Activated naive CD8-positive, alpha-beta T cell treated with anti-CD3 and anti-CD28 coated beads, Interleukin-2, amount 50 U/mL, for 16 hours (primary cell): ENCODE measurements around the gene BANF2.
"Not testable (repeated sequence)": the region's sequence is repeated elsewhere in the genome, so short reads cannot be mapped to it uniquely, and the experiment has no call there.

Source experiments
- DNase-seq: peaks from one replicate; pipeline ENCODE4 v3.0.0-alpha.2; 2020; ENCODE audit warnings: low read depth, low spot score

BANF2 gene

DNA sequence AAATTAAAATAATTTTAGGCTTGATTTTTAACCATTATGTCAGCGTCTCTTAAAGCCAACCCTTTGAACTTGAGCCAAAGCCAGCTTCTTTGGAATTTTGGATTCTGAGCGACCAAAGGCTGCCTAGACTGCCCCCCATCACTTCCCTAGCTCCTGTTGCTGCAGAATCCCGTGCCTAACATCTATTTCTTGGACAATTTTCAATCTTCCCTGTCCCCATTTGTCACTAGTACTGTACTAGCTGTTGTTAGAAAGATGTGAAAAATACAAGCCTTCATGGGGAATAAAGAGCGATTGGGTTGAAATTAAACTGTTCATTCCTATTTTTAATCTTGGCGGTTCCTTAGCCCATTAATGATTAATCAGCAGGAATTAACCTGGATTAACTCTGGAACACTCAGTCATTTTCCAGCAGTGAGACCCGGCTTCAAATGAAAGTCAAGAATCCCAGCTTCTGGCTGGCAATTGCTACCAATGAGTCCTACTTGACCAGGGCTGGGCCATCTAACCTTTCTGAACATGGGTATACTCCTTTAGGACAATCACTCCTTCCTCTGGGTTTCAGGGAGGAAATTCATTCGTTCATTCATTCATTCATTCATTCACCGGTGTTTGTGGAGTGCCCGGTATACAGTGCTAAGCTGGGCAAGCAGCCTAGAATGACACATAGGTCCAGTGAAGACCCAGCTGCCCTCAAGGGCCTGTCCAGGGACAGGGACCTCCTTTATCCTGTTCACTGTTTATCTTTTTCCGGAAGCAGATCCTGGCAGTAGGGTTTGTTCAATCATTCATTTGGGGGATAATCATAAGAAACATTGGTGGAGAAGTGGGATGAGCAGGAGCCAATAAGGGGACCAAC lies 16.3 kb upstream of the BANF2 start:
- no peak for DNase-seq

GRCh38 chr20:17684077-17684888 lies 15.5 kb upstream of the BANF2 start:
- DNase-seq, result no peak

DNA sequence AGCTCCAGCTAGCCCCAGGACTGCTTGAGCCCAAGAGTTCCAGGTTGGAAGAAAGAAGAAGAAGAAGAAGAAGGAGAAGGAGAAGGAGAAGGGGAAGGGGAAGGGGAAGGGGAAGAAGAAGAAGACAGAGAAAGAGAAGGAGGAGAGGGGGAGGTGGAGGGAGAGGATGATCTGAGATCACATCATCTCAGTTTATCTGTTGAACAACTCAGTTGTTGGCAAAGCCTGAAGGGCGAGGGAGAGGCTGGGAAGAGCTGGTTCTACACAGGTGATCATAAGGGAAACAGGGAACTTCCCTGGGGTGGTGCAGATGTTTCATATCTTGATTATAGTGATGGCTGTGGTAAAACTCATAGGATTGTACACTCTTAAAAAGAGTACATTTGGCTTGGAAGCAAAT lies 14.6 kb upstream of the BANF2 start:
- no peak for DNase-seq

- DNase-seq, result no peak
Observed at GRCh38 chr20:17687800-17688199, 12.0 kb upstream of the BANF2 start.

GRCh38 chr20:17688965-17689364 lies 10.8 kb upstream of the BANF2 start:
- no peak for DNase-seq

- no peak for DNase-seq
Observed at GRCh38 chr20:17690144-17690543, 9.6 kb upstream of the BANF2 start.

- DNase-seq, result no peak
Observed at GRCh38 chr20:17691758-17692157, 8.0 kb upstream of the BANF2 start.

GRCh38 chr20:17693444-17694001 lies 6.2 kb upstream of the BANF2 start:
- no peak for DNase-seq

GRCh38 chr20:17694767-17695166 lies 5.0 kb upstream of the BANF2 start:
- no peak for DNase-seq

DNA sequence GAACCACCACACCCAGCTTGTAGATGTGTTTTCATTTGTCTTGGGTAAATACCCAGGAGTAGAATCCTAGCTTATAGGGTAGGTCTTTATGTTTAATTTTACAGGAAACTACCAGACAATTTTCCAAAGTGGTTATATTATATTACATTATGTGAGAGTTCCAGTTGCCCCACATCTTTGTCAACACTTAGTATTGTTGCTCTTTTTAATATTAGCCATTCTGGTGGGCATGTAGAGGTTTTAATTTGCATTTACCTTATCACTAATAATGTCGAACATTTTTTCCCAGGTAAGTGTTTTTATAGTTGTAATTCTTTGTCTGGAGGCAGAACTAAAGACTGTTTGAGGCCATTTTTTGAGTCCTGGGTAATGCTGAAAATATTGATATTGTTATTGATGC lies 3.5 kb upstream of the BANF2 start:
- no peak for DNase-seq

GRCh38 chr20:17697171-17697570 lies 2.6 kb upstream of the BANF2 start:
- no peak for DNase-seq

- DNase-seq, result no peak
Observed at GRCh38 chr20:17698384-17698783, 1.4 kb upstream of the BANF2 start.

- no peak for DNase-seq
Observed at GRCh38 chr20:17700637-17701036, 871 bp downstream of the BANF2 start.

GRCh38 chr20:17701826-17702225 lies 2.1 kb downstream of the BANF2 start:
- no peak for DNase-seq

- no peak for DNase-seq
Observed at GRCh38 chr20:17704589-17705317, 5.0 kb downstream of the BANF2 start.

- no peak for DNase-seq
Observed at GRCh38 chr20:17705916-17706315, 6.2 kb downstream of the BANF2 start.

DNA sequence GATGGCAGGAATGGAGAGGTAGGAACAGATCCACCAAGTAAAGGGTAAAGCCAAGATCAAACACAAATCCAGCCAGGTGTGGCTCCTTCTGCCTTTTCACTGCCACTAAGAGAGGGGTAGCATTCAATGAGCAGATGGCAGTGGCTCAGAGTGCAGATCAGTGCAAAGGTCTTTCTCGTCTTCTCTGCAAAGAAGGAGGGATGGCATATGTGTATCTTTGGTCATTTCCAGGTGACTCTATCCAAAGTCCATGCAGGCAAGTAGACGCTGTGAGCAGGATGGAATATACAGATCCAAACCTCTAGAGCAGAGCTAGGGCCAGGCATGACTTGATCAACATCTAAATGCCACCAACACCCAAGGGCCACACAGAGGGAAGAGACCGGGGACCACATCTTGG lies 6.9 kb downstream of the BANF2 start:
- no peak for DNase-seq

GRCh38 chr20:17707951-17708350 lies 8.2 kb downstream of the BANF2 start:
- not testable (repeated sequence) for DNase-seq

- no peak for DNase-seq
Observed at GRCh38 chr20:17708675-17709360, 9.1 kb downstream of the BANF2 start.

DNA sequence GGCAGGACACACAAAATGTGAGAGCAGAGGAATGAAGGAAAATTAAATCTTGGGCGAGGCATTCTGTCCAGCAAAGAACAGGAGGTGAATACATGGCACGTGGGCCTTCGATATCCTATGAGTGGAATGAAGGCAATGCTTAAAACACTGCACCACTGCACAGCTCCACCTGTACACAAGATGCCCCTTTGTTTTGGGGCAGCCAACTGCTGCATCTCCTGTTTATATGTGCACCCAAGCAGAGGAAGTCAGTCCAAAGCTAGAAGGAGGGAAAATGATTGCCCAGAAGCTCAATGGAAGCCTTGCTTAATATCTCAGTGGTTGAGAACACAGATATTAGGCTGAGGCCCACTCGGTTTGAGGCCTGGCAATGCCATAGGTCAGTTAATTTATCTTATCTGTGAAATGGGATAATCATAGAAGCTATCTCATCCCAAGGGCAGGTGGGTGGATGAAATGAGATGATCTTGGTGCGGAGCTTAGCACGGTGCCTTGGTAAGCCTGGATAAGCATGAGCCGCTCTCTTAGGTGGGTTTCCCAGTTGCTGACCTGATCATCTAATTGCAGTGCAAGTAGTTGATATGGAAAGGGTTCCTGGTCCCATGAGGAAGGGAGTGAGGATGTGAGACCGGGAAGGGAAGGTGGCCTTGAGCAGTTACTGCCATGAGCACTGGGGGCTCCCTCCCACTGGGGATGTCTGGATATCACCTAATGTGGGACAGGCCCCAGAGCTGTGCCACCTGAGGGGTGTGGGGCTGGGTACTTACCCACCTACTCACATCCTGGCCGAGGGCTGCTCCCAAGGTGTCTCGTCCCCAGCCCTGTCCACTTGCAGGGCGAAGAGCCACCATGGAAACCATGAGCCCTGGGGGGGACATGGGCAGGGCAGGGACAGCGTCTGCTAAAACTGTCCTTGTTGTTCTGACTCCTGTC lies 9.9 kb downstream of the BANF2 start:
- DNase-seq, result no peak
